H9 (cell line): ENCODE measurements around the gene MMD2. TPM values are rescaled to one million over a fixed set of nuclear protein-coding genes. Genes with fewer than 3 reads are reported as not detected.

Experiments used
- DNase-seq: peaks from one replicate; pipeline ENCODE4 v3.0.0-alpha.2; 2017
- H2AFZ ChIP-seq: one replicate; pipeline ENCODE4 v1.6.1; 2013; ENCODE audit warnings: mild to moderate bottlenecking, low read length, control low read depth, moderate library complexity
- H2AK5ac ChIP-seq: 2 replicates; pipeline ENCODE4 v1.6.1; 2013; ENCODE audit warnings: low read length, control low read depth, mixed read lengths; ENCODE audit not compliant: insufficient read length
- H2BK120ac ChIP-seq: one replicate; pipeline ENCODE4 v1.6.1; 2013; ENCODE audit warnings: low read depth, mild to moderate bottlenecking, low read length, control low read depth, inconsistent platforms; ENCODE audit not compliant: poor library complexity, severe bottlenecking
- H2BK12ac ChIP-seq: 2 replicates; pipeline ENCODE4 v1.6.1; 2013; ENCODE audit warnings: low read length, control low read depth, mixed read lengths, low read depth; ENCODE audit not compliant: insufficient read length
- H2BK15ac ChIP-seq: 2 replicates; pipeline ENCODE4 v1.6.1; 2013; ENCODE audit warnings: low read depth, low read length, control low read depth
- H2BK20ac ChIP-seq: one replicate; pipeline ENCODE4 v1.6.1; 2013; ENCODE audit warnings: low read depth, mild to moderate bottlenecking, low read length, control low read depth, inconsistent platforms; ENCODE audit not compliant: poor library complexity, severe bottlenecking
- H2BK5ac ChIP-seq: 2 replicates; pipeline ENCODE4 v1.6.1; 2013; ENCODE audit warnings: low read length, control low read depth, mixed read lengths; ENCODE audit not compliant: insufficient read length
- H3K14ac ChIP-seq: 2 replicates; pipeline ENCODE4 v1.6.1; 2013; ENCODE audit warnings: low read length, control low read depth; ENCODE audit not compliant: insufficient read depth
- H3K18ac ChIP-seq: 2 replicates; pipeline ENCODE4 v1.6.1; 2013; ENCODE audit warnings: low read depth, mild to moderate bottlenecking, mixed read lengths, low read length, control low read depth; ENCODE audit not compliant: insufficient read length
- H3K23ac ChIP-seq: 2 replicates; pipeline ENCODE4 v1.6.1; 2013; ENCODE audit warnings: low read length, control low read depth, mixed read lengths, low read depth; ENCODE audit not compliant: insufficient read length
- H3K23me2 ChIP-seq: 2 replicates; pipeline ENCODE4 v1.6.1; 2013; ENCODE audit warnings: low read depth, mild to moderate bottlenecking, mixed read lengths, low read length, control low read depth; ENCODE audit not compliant: insufficient read length, poor library complexity, severe bottlenecking
- H3K27ac ChIP-seq: 2 replicates; pipeline ENCODE4 v1.5.1; 2013; ENCODE audit warnings: low read length, control low read depth, mixed read lengths, low read depth; ENCODE audit not compliant: insufficient read length
- H3K27me3 ChIP-seq: 2 replicates; pipeline ENCODE4 v1.6.1; 2013; ENCODE audit warnings: low read length, control low read depth, inconsistent platforms; ENCODE audit not compliant: insufficient read depth
- H3K4ac ChIP-seq: 2 replicates; pipeline ENCODE4 v1.6.1; 2013; ENCODE audit warnings: low read depth, mild to moderate bottlenecking, control low read depth, inconsistent platforms, low read length, moderate library complexity
- H3K4me1 ChIP-seq: 2 replicates; pipeline ENCODE4 v1.6.1; 2013; ENCODE audit warnings: low read length, control low read depth, inconsistent platforms; ENCODE audit not compliant: insufficient read depth
- H3K4me2 ChIP-seq: 2 replicates; pipeline ENCODE4 v1.6.1; 2013; ENCODE audit warnings: low read length, control low read depth, mixed read lengths; ENCODE audit not compliant: insufficient read length, insufficient read depth
- H3K56ac ChIP-seq: 2 replicates; pipeline ENCODE4 v1.6.1; 2013; ENCODE audit warnings: low read depth, mild to moderate bottlenecking, mixed read lengths, low read length, control low read depth; ENCODE audit not compliant: insufficient read length
- H3K79me1 ChIP-seq: 2 replicates; pipeline ENCODE4 v1.6.1; 2013; ENCODE audit warnings: low read depth, mild to moderate bottlenecking, moderate library complexity, low read length, control low read depth, inconsistent platforms; ENCODE audit not compliant: insufficient read depth, poor library complexity, severe bottlenecking
- H3K79me2 ChIP-seq: 2 replicates; pipeline ENCODE4 v1.6.1; 2013; ENCODE audit warnings: low read length, control low read depth, inconsistent platforms; ENCODE audit not compliant: insufficient read depth
- H3K9ac ChIP-seq: 2 replicates; pipeline ENCODE4 v1.6.1; 2013; ENCODE audit warnings: low read length, control low read depth, mixed read lengths; ENCODE audit not compliant: insufficient read length; ENCODE audit errors: extremely low read depth
- H3K9me3 ChIP-seq: one replicate; pipeline ENCODE4 v1.6.1; 2013; ENCODE audit warnings: low read depth, low read length, inconsistent platforms; ENCODE audit not compliant: control insufficient read depth
- H3T11ph ChIP-seq: one replicate; pipeline ENCODE4 v1.6.1; 2013; ENCODE audit warnings: mild to moderate bottlenecking, low read length, control low read depth, inconsistent platforms
- H4K20me1 ChIP-seq: one replicate; pipeline ENCODE4 v1.6.1; 2013; ENCODE audit not compliant: control insufficient read depth, insufficient read length, insufficient read depth
- H4K5ac ChIP-seq: 2 replicates; pipeline ENCODE4 v1.6.1; 2013; ENCODE audit warnings: low read depth, mild to moderate bottlenecking, mixed read lengths, low read length, control low read depth; ENCODE audit not compliant: insufficient read length
- H4K8ac ChIP-seq: replicated peaks from 2 replicates; pipeline ENCODE4 v1.6.1; 2013; ENCODE audit warnings: low read length, control low read depth, mixed read lengths, low read depth; ENCODE audit not compliant: insufficient read length
- H4K91ac ChIP-seq: 2 replicates; pipeline ENCODE4 v1.6.1; 2013; ENCODE audit warnings: low read depth, mild to moderate bottlenecking, moderate library complexity, mixed read lengths, low read length, control low read depth; ENCODE audit not compliant: insufficient read length
- H3K27ac Mint-ChIP-seq, 3 experiments: 2 replicates in 2 of 3; 3 replicates in 1 of 3; pipeline ENCODE4 v1.8.0; 2020 to 2021; ENCODE audit warnings: mixed read lengths in 3 of 3, mild to moderate bottlenecking in 1 of 3, moderate library complexity in 1 of 3
- H3K27me3 Mint-ChIP-seq: 2 replicates; pipeline ENCODE4 v1.8.0; 2021; ENCODE audit warnings: low read depth, mild to moderate bottlenecking, moderate library complexity, mixed read lengths
- H3K36me3 Mint-ChIP-seq, 3 experiments: 2 replicates in 2 of 3; 3 replicates in 1 of 3; pipeline ENCODE4 v1.8.0; 2020 to 2021; ENCODE audit warnings: low read depth in 3 of 3, mixed read lengths in 3 of 3; ENCODE audit not compliant: insufficient read depth in 1 of 3
- H3K4me1 Mint-ChIP-seq, 2 experiments: 2 replicates each; pipeline ENCODE4 v1.8.0; 2020; ENCODE audit warnings: mixed read lengths in 2 of 2
- H3K4me3 Mint-ChIP-seq, 2 experiments: 2 replicates in 1 of 2; 3 replicates in 1 of 2; pipeline ENCODE4 v1.8.0; 2020 to 2021; ENCODE audit warnings: mild to moderate bottlenecking in 2 of 2, mixed read lengths in 2 of 2, moderate library complexity in 1 of 2
- H3K9me3 Mint-ChIP-seq, 2 experiments: 2 replicates in 1 of 2; 3 replicates in 1 of 2; pipeline ENCODE4 v1.8.0; 2020; ENCODE audit warnings: mild to moderate bottlenecking in 2 of 2, mixed read lengths in 2 of 2, moderate library complexity in 1 of 2
- CTCF ChIP-seq: fragments of 200-600 bp; sonication (generic); conservative IDR thresholded peaks from 3 replicates; pipeline ENCODE4 v1.8.0; 2021; ENCODE audit warnings: antibody characterized with exemption, mild to moderate bottlenecking
- WGBS: extraction: QIAGEN DNeasy Blood & Tissue Kit; methylation state at CpG from one replicate; pipeline ENCODE4 v1.1.7; 2013; ENCODE audit warnings: missing lambda C conversion rate, low lambda C conversion rate, mixed read lengths; ENCODE audit not compliant: insufficient read length; ENCODE audit errors: extremely low coverage; 5-methylcytosine and 5-hydroxymethylcytosine counted together
- total RNA-seq: library from RNA; stranded (reverse); gene quantifications from 2 replicates; pipeline ENCODE4 v1.2.1, GENCODE V29; 2021

MMD2 gene
- total RNA-seq, 1 experiment from 2014 or later = 0.20 TPM

GRCh38 chr7:4876586-4876985 lies 82.4 kb downstream of the MMD2 start:
- Histone ChIP-seq H3K9ac (no peak overlapping the region), H3K23ac (no peak overlapping the region), H3T11ph (no peak overlapping the region), H4K91ac (no peak overlapping the region), H3K27ac (no peak overlapping the region), H2BK12ac (no peak overlapping the region), H3K79me2 (no peaks in the 10 kb centered on the region), H3K4ac (no peak overlapping the region), H2BK20ac (no peak overlapping the region), H2BK5ac (no peak overlapping the region), H2AK5ac (no peak overlapping the region), H3K9me3 (no peaks in the 10 kb centered on the region), H4K8ac (no peak overlapping the region), H3K18ac (no peak overlapping the region), H2BK120ac (no peak overlapping the region), H3K79me1 (no peaks in the 10 kb centered on the region), H2AFZ (no peak overlapping the region), H3K4me2 (no peak overlapping the region), H3K56ac (no peak overlapping the region), H3K14ac (no peak overlapping the region), H3K23me2 (no peaks in the 10 kb centered on the region), H3K4me1 (no peaks in the 10 kb centered on the region), H4K5ac (no peak overlapping the region), H4K20me1 (no peaks in the 10 kb centered on the region), H2BK15ac (no peak overlapping the region), H3K27me3 (no peaks in the 10 kb centered on the region)
- DNase-seq = no peak
- peaks cover 0 to 10% (median 2%) of the 10 kb centered on the region in 3 experiments; a peak in 3 of 7 replicates for H3K36me3 Mint-ChIP-seq
- no peaks in the 10 kb centered on the region for H3K9me3 Mint-ChIP-seq
- no peaks in the 10 kb centered on the region; the same call in none of the 2 replicates for H3K27me3 Mint-ChIP-seq
- WGBS = no CpG with 5 or more reads among the region's 18 CpGs
- H3K27ac Mint-ChIP-seq = no peak overlapping the region
- no peak for TF ChIP-seq CTCF
- H3K4me3 Mint-ChIP-seq = no peak overlapping the region
- H3K4me1 Mint-ChIP-seq = peaks cover 6 to 15% of the 10 kb centered on the region in 2 experiments
